ENCODE data around the gene SMAD5.

Gene SMAD5

DNA sequence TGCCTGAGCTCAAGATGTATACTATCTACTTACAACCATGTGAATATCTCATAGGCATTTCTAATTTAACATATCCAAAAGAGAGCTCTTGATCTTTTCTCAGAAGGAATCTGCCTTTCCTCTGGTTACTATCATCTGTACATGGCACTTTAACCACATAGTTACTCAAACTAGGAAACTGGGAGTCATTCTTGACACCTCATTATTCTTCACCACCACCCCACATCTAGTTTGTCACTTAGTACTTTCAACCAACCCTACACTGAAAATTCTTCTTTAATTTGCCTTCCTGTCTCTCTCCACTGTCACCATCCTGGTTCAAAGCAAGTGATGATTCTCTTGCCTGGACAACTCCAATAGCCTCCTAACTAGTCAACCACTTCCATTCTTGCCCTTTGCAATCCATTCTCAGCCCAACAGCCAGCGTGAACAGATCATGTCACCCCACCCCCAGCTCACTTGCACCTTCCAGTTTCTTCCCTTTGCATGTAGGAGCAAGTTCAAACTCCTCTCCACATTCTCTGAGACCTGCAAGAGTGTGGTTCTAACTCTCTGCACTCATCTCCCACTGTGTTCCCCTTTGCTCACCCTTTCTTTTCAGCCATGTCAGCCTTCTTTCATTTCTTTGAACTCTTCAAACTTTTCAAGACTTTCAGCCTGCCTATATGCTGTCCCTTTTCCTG, 17.3 kb upstream of the SMAD5 start:
- no peak for DNase-seq

DNA sequence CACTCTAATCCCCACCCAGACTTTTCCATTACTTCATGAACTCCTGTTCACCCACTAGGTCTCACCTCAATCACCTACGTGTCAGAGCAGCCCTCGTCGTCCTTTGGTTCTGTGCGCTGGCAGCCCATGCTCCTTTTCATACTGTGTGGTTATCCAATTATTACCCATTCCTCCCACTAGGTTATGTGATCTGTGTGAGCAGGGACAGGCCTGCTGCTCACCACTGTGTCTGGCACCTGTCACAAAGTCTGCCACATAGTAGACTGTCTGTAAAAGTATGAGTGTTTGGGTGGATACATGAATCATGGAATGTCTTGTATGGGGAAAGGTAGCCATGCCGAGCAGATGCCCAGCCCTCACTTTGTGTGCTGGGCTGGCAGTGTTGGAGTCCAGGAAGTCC, 12.1 kb upstream of the SMAD5 start:
- DNase-seq = no peak

DNA sequence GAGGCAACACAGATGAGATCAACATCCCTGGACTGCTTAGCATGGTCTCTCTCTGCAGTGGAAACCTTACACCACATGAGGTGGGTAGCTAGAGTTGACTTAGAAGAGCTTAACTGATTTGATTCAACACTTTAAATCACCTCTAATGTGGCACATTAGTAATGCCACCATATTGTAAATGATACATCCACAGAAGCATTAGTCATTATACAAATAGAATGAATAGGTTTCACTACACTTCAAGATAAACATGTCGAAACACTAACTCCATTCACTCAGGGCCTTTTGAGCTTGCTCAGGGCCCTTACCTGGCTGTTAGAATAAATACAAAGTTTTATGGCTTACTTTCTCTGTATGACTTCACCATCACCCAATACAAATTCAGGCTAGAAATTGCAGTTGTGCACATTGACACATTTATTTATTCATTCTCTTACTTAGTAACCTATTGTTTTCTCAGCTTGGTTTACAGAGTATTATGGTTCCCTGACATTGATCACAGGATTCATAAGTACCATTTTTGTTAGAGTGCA, 9.3 kb upstream of the SMAD5 start:
- no peak for DNase-seq

DNA sequence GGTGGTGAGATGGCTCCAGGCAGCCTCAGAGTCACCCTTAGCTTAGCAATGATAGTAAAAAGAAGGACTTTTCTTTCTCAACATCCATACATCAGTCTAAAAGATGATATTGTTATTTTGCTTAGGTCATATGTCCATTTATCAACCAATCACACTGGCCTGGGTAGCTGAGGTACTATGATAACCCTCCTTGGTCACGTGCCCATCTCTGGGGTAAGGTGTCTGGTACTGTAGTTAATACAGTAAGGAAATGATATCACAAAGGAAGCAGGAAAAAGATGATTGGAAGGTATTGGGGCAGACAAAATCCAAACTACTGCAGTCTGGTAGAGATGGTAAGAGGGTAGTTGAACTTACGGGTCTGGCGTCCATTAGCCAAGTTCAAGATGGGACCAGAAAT, 5.1 kb upstream of the SMAD5 start:
- no peak for DNase-seq

DNA sequence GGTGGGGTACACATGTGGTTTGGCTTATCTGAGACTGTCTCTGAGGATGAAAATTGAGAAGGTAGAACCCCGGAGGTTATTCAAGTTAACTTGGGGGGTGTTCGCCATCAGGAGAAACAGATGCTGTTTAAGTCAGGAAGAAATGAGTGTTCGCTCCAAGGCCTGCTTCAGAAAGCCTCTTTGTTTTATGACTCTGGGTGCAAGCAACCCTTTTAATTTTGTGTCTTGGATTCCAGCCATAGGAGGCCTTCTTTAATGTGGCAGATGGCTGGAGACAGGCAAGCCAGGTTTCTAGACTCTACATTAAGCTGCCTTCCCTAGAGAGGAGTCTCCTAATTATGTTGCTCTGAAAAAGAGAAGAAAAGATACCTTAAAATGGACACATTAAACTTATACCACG, 4.2 kb upstream of the SMAD5 start:
- DNase-seq = no peak

DNA sequence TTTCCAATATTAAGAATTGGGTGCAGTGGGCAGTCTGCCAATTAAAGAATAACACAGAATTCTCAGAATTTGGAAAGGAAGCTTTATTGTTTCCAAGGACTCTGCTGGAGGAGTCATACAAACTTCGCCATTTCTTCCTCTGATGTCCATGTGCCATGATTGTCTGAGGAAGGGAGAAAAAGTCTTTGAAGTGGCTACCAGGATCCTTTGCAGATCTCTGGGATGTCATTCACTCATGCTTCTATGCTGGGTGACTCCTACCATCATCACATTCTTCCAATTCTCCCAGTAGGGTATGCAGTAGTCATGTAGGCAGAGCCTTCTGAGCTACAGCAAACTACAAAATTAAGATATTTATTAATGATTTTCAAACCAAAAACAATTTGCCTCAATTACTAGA, 3.2 kb upstream of the SMAD5 start:
- DNase-seq = no peak

DNA sequence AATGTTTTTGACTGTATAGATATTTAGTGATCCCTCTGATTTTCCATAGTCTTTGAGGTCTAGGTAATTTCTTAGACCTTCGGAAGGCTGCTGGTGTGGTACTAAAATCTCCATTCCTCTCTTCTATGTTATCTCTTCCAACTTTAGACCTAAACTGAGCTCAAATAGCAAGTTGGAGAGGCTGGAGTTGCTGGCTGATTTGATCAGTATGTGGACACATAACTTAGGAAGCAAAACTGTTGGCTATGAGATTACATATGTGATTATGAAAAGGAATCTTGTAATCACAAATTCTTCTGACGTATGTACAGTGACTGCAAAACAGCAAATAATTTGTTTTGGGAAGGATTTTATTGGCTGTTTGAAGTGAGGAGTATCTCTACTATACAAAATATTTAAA, 2.1 kb upstream of the SMAD5 start:
- DNase-seq = no peak

DNA sequence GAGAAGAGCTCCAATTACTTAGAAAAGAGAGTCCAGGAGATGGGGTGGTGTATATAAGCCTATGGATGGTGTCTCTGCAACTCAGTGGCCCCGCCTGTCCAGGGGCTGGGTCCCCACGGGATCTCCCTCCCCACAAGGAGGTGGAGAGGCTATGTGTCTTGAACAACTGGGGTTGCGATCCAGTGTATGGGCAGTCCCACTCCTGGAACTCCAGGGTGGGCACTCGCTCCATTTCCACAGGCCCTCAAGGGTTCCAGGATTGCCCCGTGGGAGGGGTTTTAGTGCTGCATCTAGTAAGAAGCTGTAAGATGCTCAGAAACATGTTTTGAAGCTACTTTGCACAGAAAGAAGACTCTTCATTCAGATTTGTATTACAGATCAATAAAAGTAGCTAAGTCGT, 558 bp upstream of the SMAD5 start:
- peak; percentile 41 for DNase-seq

DNA sequence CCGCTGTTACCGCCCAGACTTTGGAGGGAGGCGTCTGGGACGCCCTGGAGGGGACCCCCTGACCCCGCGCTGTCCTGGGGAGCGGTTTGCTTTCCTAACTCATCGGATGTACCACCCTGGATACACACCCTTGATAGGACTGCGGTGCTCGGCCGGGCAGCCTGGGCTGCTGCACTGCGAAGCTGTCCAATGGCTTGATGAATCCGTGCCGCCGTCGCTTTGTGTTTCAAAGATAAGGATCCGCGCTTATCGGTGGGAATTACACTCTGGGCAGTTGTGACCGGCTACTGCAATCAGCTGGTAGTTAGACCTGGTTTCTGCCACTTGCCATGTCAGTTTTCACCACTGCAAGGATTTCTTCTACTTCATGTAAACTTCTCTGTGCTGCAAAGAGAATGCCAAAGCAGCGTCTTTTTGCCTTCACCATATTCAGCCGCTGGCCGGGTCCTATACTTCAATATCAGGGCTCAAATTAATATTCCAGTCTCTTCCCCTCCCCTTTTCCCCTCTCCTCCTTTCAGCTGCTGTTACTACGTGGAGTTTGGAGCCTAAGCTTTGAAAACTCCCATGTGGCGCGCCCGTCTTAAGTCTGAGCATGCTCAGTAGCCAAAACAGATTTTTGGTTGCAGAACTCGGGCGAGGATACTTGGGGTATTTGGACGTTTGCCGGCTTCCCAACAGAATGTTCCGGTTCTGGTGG, 727 bp downstream of the SMAD5 start:
- peak; percentile 78 for DNase-seq

DNA sequence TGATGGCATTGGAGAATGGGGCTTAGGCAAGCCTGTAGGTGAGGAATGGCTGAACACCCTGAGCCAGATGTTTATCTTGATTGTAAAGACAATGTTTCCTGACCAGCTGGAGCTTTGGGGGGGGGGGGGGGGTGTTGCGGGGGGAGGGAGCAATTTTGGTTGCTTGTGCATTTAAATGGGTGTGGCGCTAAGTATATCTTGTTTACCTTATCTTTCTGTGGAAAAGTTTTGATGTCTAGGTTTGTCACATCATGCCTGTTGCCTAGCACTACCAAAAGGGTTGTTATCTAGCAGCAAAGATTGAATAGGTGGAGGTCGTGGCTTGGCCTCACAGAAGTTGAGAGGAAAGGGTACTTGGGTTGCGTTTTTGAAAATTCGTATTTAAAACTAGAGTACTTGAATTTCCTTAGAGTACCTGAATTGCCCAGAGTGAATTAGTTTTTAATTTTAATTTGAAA, 1.3 kb downstream of the SMAD5 start:
- DNase-seq = peak; percentile 43

DNA sequence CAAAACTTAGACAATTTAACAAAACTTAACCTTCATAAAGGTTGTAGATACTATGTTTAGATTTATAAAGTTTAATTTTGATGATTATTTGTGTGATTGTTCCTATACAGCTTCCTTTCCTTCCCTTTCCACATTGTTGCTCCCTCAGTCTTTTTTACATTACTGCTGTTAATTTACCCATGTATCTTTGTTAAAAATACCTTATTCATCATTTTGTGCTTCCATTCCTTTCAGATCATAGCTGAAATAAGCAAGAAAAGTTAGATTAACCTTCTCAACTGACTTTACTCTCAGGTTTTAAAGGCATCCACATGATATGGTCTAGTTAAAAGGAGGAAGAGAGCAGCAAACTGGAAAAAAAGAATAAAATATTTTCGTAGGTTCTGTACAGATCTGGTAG, 2.0 kb downstream of the SMAD5 start:
- DNase-seq = no peak

DNA sequence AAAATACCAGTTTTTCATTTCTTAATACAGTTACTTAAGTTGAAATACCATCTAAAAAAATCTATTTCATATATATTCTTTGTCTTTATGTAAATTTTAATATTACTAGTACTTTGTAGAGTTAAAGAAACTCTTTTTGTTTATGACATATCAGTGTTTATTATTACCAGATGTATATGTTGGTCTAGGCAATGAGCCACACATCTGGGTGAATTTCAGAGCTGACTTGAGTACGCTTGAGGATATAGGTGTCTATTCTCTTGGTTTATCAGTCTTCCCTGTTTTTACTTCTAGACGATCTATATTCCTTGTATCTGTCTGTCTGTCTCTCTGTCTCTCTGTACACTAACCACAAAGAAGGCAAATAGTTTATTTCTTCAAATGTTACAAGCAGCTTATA, 2.9 kb downstream of the SMAD5 start:
- no peak for DNase-seq

DNA sequence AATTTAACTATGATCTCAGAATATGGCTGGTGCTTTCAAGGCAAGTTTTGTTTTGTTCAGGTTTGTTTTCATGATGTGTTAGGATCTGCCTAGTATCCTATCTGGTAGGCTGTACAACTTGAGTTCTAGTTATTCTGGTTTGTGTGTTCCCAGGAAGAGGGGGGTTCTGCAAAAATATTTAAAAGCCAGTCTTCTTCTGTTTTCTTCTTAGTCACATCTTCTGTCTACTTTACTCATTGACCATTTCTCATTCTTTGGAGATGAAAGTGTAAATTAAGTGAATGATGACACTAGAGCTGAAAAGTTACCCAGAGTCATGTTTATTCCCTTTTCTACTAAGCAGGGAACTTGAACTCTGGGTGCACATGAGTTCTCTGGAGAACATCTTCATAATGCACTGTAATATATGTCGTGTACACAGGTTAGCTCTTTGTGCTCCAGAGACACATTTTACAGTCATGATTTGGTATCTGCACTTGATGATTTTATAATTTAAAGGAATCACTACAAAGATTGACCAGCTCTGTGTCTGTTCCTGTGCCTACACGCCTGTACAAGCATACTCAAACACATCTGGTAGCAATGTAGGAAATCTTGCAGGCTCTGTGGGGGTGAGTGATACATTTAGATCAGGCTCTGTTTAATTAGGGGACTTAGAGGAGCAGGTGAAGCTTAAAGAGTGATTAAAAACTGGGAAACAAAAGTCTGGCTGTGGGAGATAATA, 5.0 kb downstream of the SMAD5 start:
- DNase-seq = no peak

DNA sequence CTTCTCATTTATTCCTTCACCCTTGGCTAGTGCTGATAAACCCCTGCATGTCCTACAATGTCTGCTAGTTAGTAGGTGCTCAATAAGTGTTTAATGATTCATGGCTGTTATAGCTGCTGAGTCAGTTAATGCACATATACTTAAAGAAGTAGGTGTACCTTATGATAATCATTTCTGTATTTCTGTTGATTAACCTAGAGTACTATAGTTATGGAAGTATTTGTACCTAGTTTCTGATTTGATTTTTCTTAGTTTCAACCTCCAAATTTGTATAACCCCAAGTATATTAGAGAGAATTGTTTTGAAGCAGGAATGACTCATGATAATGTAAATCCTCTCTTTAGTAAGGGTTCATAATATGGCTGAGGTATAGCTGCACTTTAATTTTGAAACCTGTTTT, 8.9 kb downstream of the SMAD5 start:
- DNase-seq = no peak

DNA sequence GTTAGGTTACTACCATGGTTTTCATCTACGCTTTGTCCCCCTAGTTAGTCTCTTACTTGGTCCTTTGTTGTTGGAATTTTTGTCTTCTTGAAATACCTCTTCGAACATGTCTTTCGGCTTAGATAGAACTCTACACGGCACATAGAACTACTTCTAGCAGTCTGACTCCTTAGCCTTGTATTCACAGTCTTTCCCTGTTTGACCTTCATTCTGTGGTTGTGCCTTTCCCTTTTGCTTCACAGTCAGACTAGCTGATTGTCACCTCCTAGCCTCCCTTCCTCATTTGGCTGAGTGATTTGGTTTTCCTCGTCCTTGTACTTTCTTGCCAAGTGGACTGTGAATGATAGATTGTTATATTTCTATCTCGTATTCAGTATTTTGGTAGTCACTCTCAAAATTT, 10.7 kb downstream of the SMAD5 start:
- peak; percentile 22 for DNase-seq

DNA sequence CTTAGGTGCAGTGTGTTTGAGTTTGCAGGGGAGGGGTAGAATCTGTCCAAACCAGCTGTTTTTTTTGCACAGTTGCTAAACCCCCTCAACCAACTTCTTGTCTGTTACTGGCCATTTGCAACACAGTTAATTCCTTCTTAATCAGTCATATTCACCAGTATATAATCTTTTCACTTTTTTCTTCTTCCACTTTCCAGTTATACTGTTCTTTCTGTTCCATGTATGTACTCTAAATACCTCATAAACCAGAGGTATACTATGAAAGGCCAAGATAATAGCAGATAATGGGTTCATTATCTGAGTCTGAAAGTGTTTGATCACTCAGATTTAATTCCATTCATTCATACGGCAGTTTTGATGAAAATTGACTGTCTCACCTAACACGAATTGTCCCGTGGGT, 11.1 kb downstream of the SMAD5 start:
- DNase-seq = no peak

DNA sequence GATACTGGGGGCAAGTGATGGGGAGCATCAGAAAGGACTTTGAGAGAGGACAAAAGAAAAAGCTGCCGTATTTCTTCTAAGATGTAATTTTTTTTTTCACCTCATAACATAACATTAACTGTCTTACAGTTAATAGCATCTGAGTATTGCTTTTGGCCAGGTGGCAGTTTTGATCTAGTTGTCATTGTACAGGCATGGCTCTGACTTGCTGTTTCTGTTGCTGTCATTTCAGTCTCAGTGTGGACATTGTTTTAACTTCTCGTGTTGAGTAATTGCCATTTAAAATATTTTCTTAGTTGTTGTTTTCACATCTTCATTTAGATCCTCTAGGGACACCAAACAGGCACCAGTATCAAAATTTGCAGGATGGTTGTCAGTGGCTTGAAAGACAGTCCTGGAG, 12.4 kb downstream of the SMAD5 start:
- DNase-seq = no peak

DNA sequence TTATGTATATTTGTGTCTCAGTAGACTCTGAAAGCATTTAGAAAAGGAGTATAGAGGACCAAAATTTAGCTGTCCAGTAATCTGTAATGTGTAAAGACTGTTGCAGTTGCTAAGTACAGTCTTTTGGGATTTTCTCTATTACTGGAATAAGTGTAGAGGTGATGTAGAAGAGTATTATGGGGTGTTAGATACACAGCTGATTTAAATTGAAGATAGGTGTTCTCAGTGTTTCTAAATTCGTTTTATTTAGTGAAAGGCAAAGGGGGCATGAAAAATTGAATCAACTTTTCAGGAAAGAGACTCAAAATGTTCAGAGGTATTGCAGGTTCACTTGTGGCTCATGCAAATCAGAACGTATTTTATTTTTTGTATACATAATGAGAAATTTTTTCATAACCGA, 13.6 kb downstream of the SMAD5 start:
- no peak for DNase-seq

DNA sequence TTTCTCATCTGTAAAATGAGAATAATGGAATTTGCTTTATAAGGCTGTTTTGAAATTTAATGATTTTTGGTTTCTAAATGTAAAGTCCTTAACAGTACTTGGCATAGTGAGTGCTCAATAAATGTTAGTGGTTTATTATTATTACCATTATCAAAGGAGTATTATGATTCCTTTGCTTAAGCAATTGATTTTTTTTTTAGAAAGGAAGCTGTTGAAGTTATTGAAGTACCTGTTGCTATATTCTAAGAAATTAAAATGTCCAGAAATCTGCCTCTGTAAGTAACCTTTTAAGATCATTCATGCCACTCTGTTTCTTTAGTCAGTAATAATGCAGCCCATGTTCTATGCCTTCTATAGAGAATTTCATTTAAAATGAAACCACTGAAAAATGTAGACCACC, 15.0 kb downstream of the SMAD5 start:
- DNase-seq = no peak

DNA sequence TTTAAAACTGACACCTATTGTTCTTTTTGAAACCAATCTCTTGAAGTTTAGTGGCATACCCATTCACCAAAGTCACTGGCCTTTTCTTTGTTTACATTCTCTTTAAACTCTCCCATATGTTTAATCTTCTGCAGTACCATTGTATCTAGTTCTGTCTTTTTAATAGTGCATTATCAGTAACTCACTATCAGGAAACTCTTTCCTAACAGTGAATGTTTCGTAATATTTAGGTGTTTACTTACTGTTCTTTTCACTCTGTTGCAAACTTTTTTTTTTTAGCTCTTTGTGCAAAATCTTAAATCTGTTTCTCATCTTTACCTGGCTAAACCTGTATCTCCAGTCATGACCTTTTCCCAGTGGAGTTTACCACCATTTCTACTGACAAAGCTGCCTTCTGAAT, 17.2 kb downstream of the SMAD5 start:
- peak; percentile 32 for DNase-seq

DNA sequence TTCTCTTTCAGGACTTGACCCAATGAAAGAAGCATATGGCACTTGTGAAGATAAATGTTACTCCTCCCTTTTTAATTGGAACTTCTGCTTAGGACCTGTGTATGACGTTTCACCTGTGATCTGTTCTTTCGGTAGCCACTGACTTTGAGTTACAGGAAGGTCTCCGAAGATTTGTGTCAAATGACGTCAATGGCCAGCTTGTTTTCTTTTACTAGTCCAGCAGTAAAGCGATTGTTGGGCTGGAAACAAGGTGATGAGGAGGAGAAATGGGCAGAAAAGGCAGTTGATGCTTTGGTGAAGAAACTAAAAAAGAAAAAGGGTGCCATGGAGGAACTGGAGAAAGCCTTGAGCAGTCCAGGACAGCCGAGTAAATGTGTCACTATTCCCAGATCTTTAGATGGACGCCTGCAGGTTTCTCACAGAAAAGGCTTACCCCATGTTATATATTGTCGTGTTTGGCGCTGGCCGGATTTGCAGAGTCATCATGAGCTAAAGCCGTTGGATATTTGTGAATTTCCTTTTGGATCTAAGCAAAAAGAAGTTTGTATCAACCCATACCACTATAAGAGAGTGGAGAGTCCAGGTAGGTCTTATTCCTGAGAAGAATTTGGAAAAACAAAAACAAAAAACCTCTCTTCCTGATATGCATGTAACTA, 21.1 kb downstream of the SMAD5 start:
- DNase-seq = no peak

DNA sequence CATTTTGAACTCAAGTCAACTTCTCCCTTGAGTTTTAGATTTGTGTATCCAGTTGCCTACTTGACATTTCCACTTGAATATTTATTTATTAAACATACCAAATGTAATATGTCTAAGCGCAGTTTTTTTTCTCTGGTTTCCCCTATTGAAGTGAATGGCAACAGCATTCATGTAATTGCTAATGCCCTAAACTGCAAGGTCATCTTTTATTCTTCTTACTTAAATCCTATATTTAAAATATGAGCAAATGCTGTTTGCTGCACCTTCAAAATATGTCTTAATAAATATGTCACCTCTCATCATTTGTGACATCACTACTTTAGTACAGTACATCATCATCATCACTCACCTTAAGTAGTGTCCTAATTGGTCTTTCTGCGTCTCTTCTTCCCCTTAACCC, 22.4 kb downstream of the SMAD5 start:
- no peak for DNase-seq

DNA sequence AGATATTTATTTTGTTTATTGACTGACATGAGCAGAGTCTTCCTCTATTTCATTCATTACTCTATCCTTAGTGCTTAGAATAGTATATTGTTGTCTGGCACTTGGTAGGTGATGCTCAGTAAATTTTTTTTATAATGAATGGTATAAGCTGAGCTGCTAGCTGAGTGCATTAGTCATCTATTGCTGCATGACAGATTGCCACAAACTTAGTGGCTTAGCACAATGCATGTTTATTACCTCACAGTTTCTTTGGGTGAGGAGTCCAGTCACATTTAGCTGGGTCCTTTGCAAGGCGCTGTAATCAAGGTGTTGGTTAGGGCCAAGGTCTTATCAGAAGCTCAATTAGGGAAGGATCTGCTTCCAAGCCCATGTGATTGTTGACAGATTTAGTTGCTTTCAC, 23.1 kb downstream of the SMAD5 start:
- DNase-seq = peak; percentile 9
